NCI-H146 treated with DMSO at 0.1 percent for 48 hours (cell line): ENCODE results near the gene TSPAN9.
A peak's percentile ranks its signal among the peaks of the same experiment; 100 is the strongest.

Experiments used
- DNase-seq: peaks from one replicate; lab custom pipeline; 2025; ENCODE audit not compliant: unreplicated experiment; lab: John Stamatoyannopoulos, UW

Gene TSPAN9

GRCh38 chr12:3120701-3121100 lies 43.5 kb downstream of the TSPAN9 start:
- no peak for DNase-seq

- peak; percentile 53 for DNase-seq
Observed at GRCh38 chr12:3122841-3123678, 45.9 kb downstream of the TSPAN9 start.

- DNase-seq, result no peak
Observed at GRCh38 chr12:3123729-3124128, 46.5 kb downstream of the TSPAN9 start.

- DNase-seq, result no peak
Observed at GRCh38 chr12:3124917-3125316, 47.7 kb downstream of the TSPAN9 start.

- no peak for DNase-seq
Observed at GRCh38 chr12:3125674-3126073, 48.5 kb downstream of the TSPAN9 start.

GRCh38 chr12:3127832-3128231 lies 50.7 kb downstream of the TSPAN9 start:
- DNase-seq, result no peak

GRCh38 chr12:3128498-3129293 lies 51.5 kb downstream of the TSPAN9 start:
- no peak for DNase-seq

GRCh38 chr12:3129301-3130056 lies 52.3 kb downstream of the TSPAN9 start:
- DNase-seq, result no peak

GRCh38 chr12:3130057-3130830 lies 53.1 kb downstream of the TSPAN9 start:
- DNase-seq, result no peak

GRCh38 chr12:3131129-3131528 lies 54.0 kb downstream of the TSPAN9 start:
- peak; percentile 84 for DNase-seq

- DNase-seq, result no peak
Observed at GRCh38 chr12:3132636-3133404, 55.6 kb downstream of the TSPAN9 start.

- DNase-seq, result no peak
Observed at GRCh38 chr12:3133405-3133783, 56.2 kb downstream of the TSPAN9 start.

- DNase-seq, result no peak
Observed at GRCh38 chr12:3134126-3134525, 56.9 kb downstream of the TSPAN9 start.

- no peak for DNase-seq
Observed at GRCh38 chr12:3134526-3135135, 57.5 kb downstream of the TSPAN9 start.

- DNase-seq, result peak; percentile 61
Observed at GRCh38 chr12:3135522-3136461, 58.6 kb downstream of the TSPAN9 start.

GRCh38 chr12:3136641-3137267 lies 59.6 kb downstream of the TSPAN9 start:
- no peak for DNase-seq

GRCh38 chr12:3137268-3137781 lies 60.1 kb downstream of the TSPAN9 start:
- no peak for DNase-seq
